Islet precursor cell (in vitro differentiated cells): Measurements from ENCODE around the gene CACNG3.

ENCODE experiments used
- DNase-seq: peaks from one replicate; pipeline ENCODE4 v3.0.0-alpha.2; 2018

CACNG3 gene

GRCh38 chr16:24409045-24409444, 152.9 kb downstream of the CACNG3 start:
- DNase-seq, result peak; percentile 49
